Glutamatergic neuron (in vitro differentiated cells): ENCODE results near the gene MSMP. TPM values are rescaled to one million over a fixed set of nuclear protein-coding genes. Genes with fewer than 3 reads are reported as not detected.
A peak's percentile ranks its signal among the peaks of the same experiment; 100 is the strongest.

Experiments
- DNase-seq: peaks from one replicate; pipeline ENCODE4 v3.0.0; 2022
- H3K27ac Mint-ChIP-seq: one replicate; pipeline ENCODE4 v1.8.0; 2020; ENCODE audit warnings: mild to moderate bottlenecking, mixed read lengths, inconsistent platforms; ENCODE audit not compliant: unreplicated experiment
- H3K27me3 Mint-ChIP-seq: one replicate; pipeline ENCODE4 v1.8.0; 2020; ENCODE audit warnings: mild to moderate bottlenecking, moderate library complexity, mixed read lengths, inconsistent platforms; ENCODE audit not compliant: unreplicated experiment
- H3K36me3 Mint-ChIP-seq: one replicate; pipeline ENCODE4 v1.8.0; 2020; ENCODE audit warnings: mild to moderate bottlenecking, mixed read lengths, inconsistent platforms; ENCODE audit not compliant: unreplicated experiment
- H3K4me1 Mint-ChIP-seq: one replicate; pipeline ENCODE4 v1.8.0; 2020; ENCODE audit warnings: mild to moderate bottlenecking, low read depth, mixed read lengths, inconsistent platforms; ENCODE audit not compliant: unreplicated experiment
- H3K4me3 Mint-ChIP-seq: one replicate; pipeline ENCODE4 v1.8.0; 2020; ENCODE audit warnings: mild to moderate bottlenecking, mixed read lengths, inconsistent platforms; ENCODE audit not compliant: unreplicated experiment
- H3K9me3 Mint-ChIP-seq: one replicate; pipeline ENCODE4 v1.8.0; 2020; ENCODE audit warnings: mild to moderate bottlenecking, moderate library complexity, mixed read lengths, inconsistent platforms; ENCODE audit not compliant: unreplicated experiment
- total RNA-seq: library from RNA; stranded (reverse); fragmentation: NEBNext Ultra II Directional; extraction: Animal tissue kit (Norgen Biotek cat#: 25700); gene quantifications from one replicate; pipeline ENCODE4 v1.2.1, GENCODE V29; 2021; ENCODE audit not compliant: unreplicated experiment
- TF ChIP-seq, protein P1 (sequence below): fragments of 200-600 bp; sonication (generic); IDR thresholded peaks from one replicate; pipeline ENCODE4 v1.5.0; 2021; ENCODE audit not compliant: partially characterized antibody, unreplicated experiment

Gene MSMP
- total RNA-seq, 1 donor from 2014 or later: not detected

GRCh38 chr9:35738924-35739323 lies 15.2 kb downstream of the MSMP start:
- Mint-ChIP-seq H3K27me3 (peaks cover 5% of the 10 kb centered on the region), H3K36me3 (peaks cover 8% of the 10 kb centered on the region), H3K27ac (peak overlapping the region; percentile 21), H3K4me1 (peaks cover 6% of the 10 kb centered on the region), H3K9me3 (peaks cover 9% of the 10 kb centered on the region), H3K4me3 (no peak overlapping the region)
- TF ChIP-seq, protein P1, sequence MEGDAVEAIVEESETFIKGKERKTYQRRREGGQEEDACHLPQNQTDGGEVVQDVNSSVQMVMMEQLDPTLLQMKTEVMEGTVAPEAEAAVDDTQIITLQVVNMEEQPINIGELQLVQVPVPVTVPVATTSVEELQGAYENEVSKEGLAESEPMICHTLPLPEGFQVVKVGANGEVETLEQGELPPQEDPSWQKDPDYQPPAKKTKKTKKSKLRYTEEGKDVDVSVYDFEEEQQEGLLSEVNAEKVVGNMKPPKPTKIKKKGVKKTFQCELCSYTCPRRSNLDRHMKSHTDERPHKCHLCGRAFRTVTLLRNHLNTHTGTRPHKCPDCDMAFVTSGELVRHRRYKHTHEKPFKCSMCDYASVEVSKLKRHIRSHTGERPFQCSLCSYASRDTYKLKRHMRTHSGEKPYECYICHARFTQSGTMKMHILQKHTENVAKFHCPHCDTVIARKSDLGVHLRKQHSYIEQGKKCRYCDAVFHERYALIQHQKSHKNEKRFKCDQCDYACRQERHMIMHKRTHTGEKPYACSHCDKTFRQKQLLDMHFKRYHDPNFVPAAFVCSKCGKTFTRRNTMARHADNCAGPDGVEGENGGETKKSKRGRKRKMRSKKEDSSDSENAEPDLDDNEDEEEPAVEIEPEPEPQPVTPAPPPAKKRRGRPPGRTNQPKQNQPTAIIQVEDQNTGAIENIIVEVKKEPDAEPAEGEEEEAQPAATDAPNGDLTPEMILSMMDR: no peak
- DNase-seq: no peak

GRCh38 chr9:35738186-35738585 lies 15.9 kb downstream of the MSMP start:
- peaks cover 7% of the 10 kb centered on the region for H3K9me3 Mint-ChIP-seq
- H3K36me3 Mint-ChIP-seq: peaks cover 4% of the 10 kb centered on the region

GRCh38 chr9:35737143-35737542 lies 16.9 kb downstream of the MSMP start:
- DNase-seq: no peak
- TF ChIP-seq, protein P1: no peak
- Mint-ChIP-seq H3K27me3 (peaks cover 2% of the 10 kb centered on the region), H3K27ac (peak overlapping the region; percentile 43), H3K4me3 (no peak overlapping the region), H3K9me3 (peaks cover 7% of the 10 kb centered on the region), H3K36me3 (no peaks in the 10 kb centered on the region), H3K4me1 (peaks cover 7% of the 10 kb centered on the region)

More at GRCh38 chr9:35738186-35738585, 15.9 kb downstream of the MSMP start:
- Mint-ChIP-seq H3K27ac (peak overlapping the region; percentile 62), H3K4me3 (no peak overlapping the region), H3K4me1 (peaks cover 7% of the 10 kb centered on the region), H3K27me3 (peaks cover 5% of the 10 kb centered on the region)
- no peak for DNase-seq
- TF ChIP-seq, protein P1: no peak

GRCh38 chr9:35736201-35736633 lies 17.9 kb downstream of the MSMP start:
- Mint-ChIP-seq H3K27ac (peak overlapping the region; percentile 72), H3K36me3 (no peaks in the 10 kb centered on the region), H3K4me3 (no peak overlapping the region), H3K9me3 (peaks cover 7% of the 10 kb centered on the region), H3K4me1 (peaks cover 6% of the 10 kb centered on the region), H3K27me3 (peaks cover 2% of the 10 kb centered on the region)
- TF ChIP-seq, protein P1: peak; percentile 76
- DNase-seq: peak; percentile 79

- Mint-ChIP-seq H3K4me1 (peaks cover 7% of the 10 kb centered on the region), H3K4me3 (no peak overlapping the region), H3K27me3 (peaks cover 2% of the 10 kb centered on the region), H3K9me3 (peaks cover 7% of the 10 kb centered on the region), H3K27ac (no peak overlapping the region), H3K36me3 (no peaks in the 10 kb centered on the region)
- TF ChIP-seq, protein P1: no peak
- no peak for DNase-seq
These were observed 20.0 kb downstream of the MSMP start for GRCh38 chr9:35734096-35734495.
